Prostate gland (tissue), 2 donors: ENCODE results near the gene MAN2B1. TPM values are rescaled to one million over a fixed set of nuclear protein-coding genes. Genes with fewer than 3 reads are reported as not detected.

ENCODE experiments used
- DNase-seq: peaks from one replicate; pipeline ENCODE4 v3.0.0-alpha.2; 2019; ENCODE audit warnings: low spot score
- H3K27ac ChIP-seq, 2 donors: fragments of 200-600 bp; sonication (generic); 2 replicates each; pipeline ENCODE4 v1.5.1; 2017 to 2019
- H3K27me3 ChIP-seq: fragments of 200-600 bp; sonication (generic); replicated peaks from 2 replicates; pipeline ENCODE4 v1.5.1; 2019; ENCODE audit not compliant: insufficient read depth
- H3K36me3 ChIP-seq, 2 donors: fragments of 200-600 bp; sonication (generic); 1 replicate in 1 of 2; 2 replicates in 1 of 2; pipeline versions ENCODE4 v1.5.1 to v1.8.1; 2017 to 2019
- H3K4me1 ChIP-seq: fragments of 200-600 bp; sonication (generic); replicated peaks from 2 replicates; pipeline ENCODE4 v1.5.1; 2019
- H3K4me3 ChIP-seq, 2 donors: fragments of 200-600 bp; sonication (generic); 2 replicates each; pipeline ENCODE4 v1.5.1; 2017 to 2019
- H3K9me3 ChIP-seq: fragments of 200-600 bp; sonication (generic); 2 replicates; pipeline ENCODE4 v1.5.1; 2017
- CTCF ChIP-seq, 4 experiments: fragments of 200-600 bp in 2 of 4; fragments of 450-650 bp in 2 of 4; sonication (generic) in 2 of 4; IDR thresholded peaks; 1 replicate in 3 of 4; 2 replicates in 1 of 4; pipeline ENCODE4 v1.5.1; 2016 to 2019; ENCODE audit warnings: antibody characterized with exemption in 4 of 4, mild to moderate bottlenecking in 2 of 4, moderate library complexity in 2 of 4
- POLR2A ChIP-seq: fragments of 450-650 bp; IDR thresholded peaks from one replicate; pipeline ENCODE4 v1.6.1; 2016; ENCODE audit warnings: antibody characterized with exemption, mild to moderate bottlenecking
- POLR2AphosphoS5 ChIP-seq: sonication (generic); formaldehyde crosslinking; IDR thresholded peaks from one replicate; pipeline ENCODE4 v1.6.1; 2017; ENCODE audit warnings: antibody characterized with exemption
- WGBS: methylation state at CpG from one replicate; pipeline ENCODE4 v1.1.5; 2018; 5-methylcytosine and 5-hydroxymethylcytosine counted together
- intact Hi-C: fragments of 100-400 bp; cut with DNase I; formaldehyde crosslinking; loops from one replicate; pipeline ENCODE4 v1.14.2; 2022
- total RNA-seq, 2 donors: library from RNA; depleted of rRNA; stranded (reverse); fragments of >200 nt; gene quantifications; one replicate each; pipeline ENCODE4 v1.1.0, GENCODE V29; 2016

MAN2B1 gene
- total RNA-seq, 2 donors from 2014 or later, result 60.2 to 91.9 TPM

GRCh38 chr19:12695514-12695913 lies 29.0 kb upstream of the MAN2B1 start:
- no peak for DNase-seq
- intact Hi-C loops, result no loop called here
- H3K27me3 ChIP-seq, result no peaks in the 10 kb centered on the region
- no peak overlapping the region for H3K27ac ChIP-seq
- no peaks in the 10 kb centered on the region for H3K9me3 ChIP-seq
- peak overlapping the region; percentile 47 to 77 for H3K4me3 ChIP-seq
- WGBS, result 92% methylated on average over 1 of the region's 1 CpG
- H3K36me3 ChIP-seq, result peaks cover 0 to 1% of the 10 kb centered on the region in 2 donors
- H3K4me1 ChIP-seq, result peaks cover 9% of the 10 kb centered on the region
- no peak for TF ChIP-seq POLR2A
- no peak for TF ChIP-seq CTCF (IDR thresholded peaks at IDR 0.05)
- no peak for TF ChIP-seq POLR2AphosphoS5

- DNase-seq, result no peak
- Histone ChIP-seq H3K9me3 (no peaks in the 10 kb centered on the region), H3K36me3 (no peaks in the 10 kb centered on the region), H3K27me3 (no peaks in the 10 kb centered on the region), H3K4me1 (peaks cover 9% of the 10 kb centered on the region), H3K27ac (no peak overlapping the region), H3K4me3 (no peak overlapping the region)
- intact Hi-C loops, result no loop called here
- WGBS, result 86% methylated on average over 2 of the region's 2 CpGs
- TF ChIP-seq POLR2A (no peak), CTCF (IDR thresholded peaks at IDR 0.05) (no peak), POLR2AphosphoS5 (no peak)
Measured at GRCh38 chr19:12695096-12695495, 28.6 kb upstream of the MAN2B1 start.

- TF ChIP-seq POLR2AphosphoS5 (no peak), POLR2A (no peak)
- Histone ChIP-seq H3K27me3 (no peaks in the 10 kb centered on the region), H3K36me3 (no peaks in the 10 kb centered on the region), H3K4me3 (no peak overlapping the region), H3K27ac (no peak overlapping the region), H3K9me3 (no peaks in the 10 kb centered on the region), H3K4me1 (peaks cover 9% of the 10 kb centered on the region)
- DNase-seq, result no peak
- WGBS, result 96% methylated on average over 15 of the region's 16 CpGs
- intact Hi-C loops, result no loop called here
Measured at GRCh38 chr19:12694641-12695040, 28.1 kb upstream of the MAN2B1 start.

- Histone ChIP-seq H3K27me3 (no peaks in the 10 kb centered on the region), H3K36me3 (no peaks in the 10 kb centered on the region), H3K9me3 (no peaks in the 10 kb centered on the region), H3K27ac (no peak overlapping the region), H3K4me3 (no peak overlapping the region), H3K4me1 (peaks cover 9% of the 10 kb centered on the region)
- intact Hi-C loops, result no loop called here
- 90% methylated on average over 5 of the region's 5 CpGs for WGBS
- no peak for TF ChIP-seq POLR2A
- TF ChIP-seq POLR2AphosphoS5, result no peak
- TF ChIP-seq CTCF (IDR thresholded peaks at IDR 0.05), result no peak
- no peak for DNase-seq
Measured at GRCh38 chr19:12692960-12693359, 26.4 kb upstream of the MAN2B1 start.

GRCh38 chr19:12689581-12690216 lies 23.2 kb upstream of the MAN2B1 start:
- TF ChIP-seq POLR2AphosphoS5, result no peak
- no peak for TF ChIP-seq CTCF (IDR thresholded peaks at IDR 0.05)
- TF ChIP-seq POLR2A, result no peak
- Histone ChIP-seq H3K36me3 (no peaks in the 10 kb centered on the region), H3K4me3 (no peak overlapping the region), H3K27ac (no peak overlapping the region), H3K27me3 (no peaks in the 10 kb centered on the region), H3K4me1 (no peaks in the 10 kb centered on the region), H3K9me3 (no peaks in the 10 kb centered on the region)
- 80% methylated on average over 26 of the region's 26 CpGs for WGBS
- intact Hi-C loops, result no loop called here
- no peak for DNase-seq
